GM12891 (cell line): ENCODE results near the gene MYLIP.

Experiments used
- PAX5 ChIP-seq: IDR thresholded peaks from 2 replicates; pipeline ENCODE4 v1.6.1; 2011; ENCODE audit warnings: low read length, moderate library complexity, mild to moderate bottlenecking; ENCODE audit not compliant: insufficient read depth, severe bottlenecking
- POLR2A ChIP-seq: IDR thresholded peaks from 2 replicates; pipeline ENCODE4 v1.6.1; 2011; ENCODE audit warnings: low read depth, low read length, control low read depth
- POLR2AphosphoS5 ChIP-seq: IDR thresholded peaks from 2 replicates; pipeline ENCODE4 v1.6.1; 2011; ENCODE audit warnings: low read depth, low read length, control low read depth
- POU2F2 ChIP-seq: IDR thresholded peaks from 2 replicates; pipeline ENCODE4 v1.6.1; 2011; ENCODE audit warnings: low read depth, mild to moderate bottlenecking, control low read depth, low read length, moderate library complexity
- SPI1 ChIP-seq: IDR thresholded peaks from 2 replicates; pipeline ENCODE4 v1.6.1; 2011; ENCODE audit warnings: low read depth, low read length, control low read depth
- TAF1 ChIP-seq: IDR thresholded peaks from 2 replicates; pipeline ENCODE4 v1.6.1; 2011; ENCODE audit warnings: low read depth, low read length, control low read depth

DNA sequence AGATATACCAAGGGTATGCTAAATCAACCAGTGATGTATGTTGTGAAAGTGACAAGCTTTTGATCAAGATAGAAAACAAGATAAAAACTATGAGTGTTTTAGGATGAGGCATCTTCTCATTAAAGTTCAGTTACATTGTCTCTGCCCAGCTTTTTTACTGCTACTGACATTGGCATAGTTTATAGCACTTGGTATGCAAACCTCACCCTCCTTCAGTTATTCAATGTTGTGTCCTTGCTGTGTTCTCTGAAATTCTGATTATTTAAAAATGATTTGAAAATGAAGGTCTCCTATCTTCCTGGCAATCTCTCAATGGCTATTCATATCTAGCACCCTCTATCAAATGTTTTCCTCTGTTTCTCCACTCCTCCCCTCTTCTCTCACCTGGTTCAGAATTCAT is 6.7 kb upstream of the MYLIP start:
- TF ChIP-seq POLR2A, result no peak
- TF ChIP-seq POLR2AphosphoS5, result no peak
- TF ChIP-seq TAF1, result no peak
- TF ChIP-seq PAX5, result no peak
- TF ChIP-seq SPI1, result no peak
- no peak for TF ChIP-seq POU2F2
